HG03558 (cell line): ENCODE results near the gene MMP24OS.
"Not testable (repeated sequence)": the region's sequence is repeated elsewhere in the genome, so short reads cannot be mapped to it uniquely, and the experiment has no call there.

Experiments
- ATAC-seq: cut with Tn5 transposase; IDR thresholded peaks from one replicate; pipeline ENCODE4 v1.9.1; 2021; ENCODE audit warnings: moderate number of reproducible peaks; ENCODE audit not compliant: unreplicated experiment; ENCODE audit errors: extremely low read depth

Gene MMP24OS

DNA sequence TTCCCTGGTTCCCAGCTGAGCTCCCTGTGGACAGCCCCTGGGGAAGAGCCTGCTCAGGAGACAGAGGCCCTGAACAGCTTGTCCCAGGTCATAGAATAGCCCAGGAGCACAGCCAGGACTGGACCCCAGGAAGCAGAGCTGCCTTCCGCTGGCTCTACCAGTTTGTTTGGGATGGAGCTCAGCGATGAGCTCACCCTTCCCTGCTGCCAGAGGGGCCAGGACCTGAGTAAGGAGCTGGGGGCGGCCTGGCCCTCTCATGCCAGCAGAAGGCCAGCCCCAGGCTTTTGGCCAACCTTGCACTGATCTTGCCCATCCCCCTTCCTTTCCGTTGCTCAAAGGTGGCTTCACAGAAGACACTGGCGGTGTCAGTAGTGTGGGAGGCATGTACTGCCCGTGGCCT is 17.5 kb downstream of the MMP24OS start:
- ATAC-seq: no peak

DNA sequence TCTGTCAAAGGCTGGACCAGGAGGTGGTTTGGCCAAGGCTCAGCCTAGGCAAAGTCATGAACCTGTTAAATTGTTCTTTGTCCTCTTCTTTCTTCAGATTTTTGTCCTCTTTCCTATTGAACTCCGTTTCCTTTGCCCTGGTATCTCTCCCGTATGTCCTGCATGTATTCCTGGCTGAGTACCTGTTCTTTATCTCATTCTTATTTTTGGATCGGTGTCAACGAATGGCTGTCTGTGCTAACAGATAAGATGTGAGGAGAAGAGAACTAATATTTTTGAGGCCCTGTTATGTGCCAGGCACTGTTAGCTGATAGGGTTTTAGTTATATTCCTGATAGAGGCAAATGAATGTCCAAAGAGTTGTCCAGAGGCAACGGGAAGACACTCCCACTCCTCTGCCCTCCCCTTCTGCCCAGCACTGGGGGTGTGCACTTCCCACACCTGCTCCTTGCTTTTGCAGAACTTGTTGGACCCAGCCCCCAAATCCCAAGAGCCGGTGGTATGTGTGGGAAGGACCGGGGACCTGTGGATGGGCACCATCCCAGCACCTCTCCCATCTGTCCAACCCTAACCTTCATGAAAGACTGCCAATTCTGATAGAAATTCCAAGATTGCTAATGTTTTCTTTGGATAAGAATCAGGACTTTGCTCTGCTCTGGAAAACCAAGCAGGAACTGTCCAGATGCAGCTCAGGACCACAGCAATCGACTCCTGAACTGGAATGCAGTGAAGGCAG is 20.6 kb downstream of the MMP24OS start:
- no peak for ATAC-seq

DNA sequence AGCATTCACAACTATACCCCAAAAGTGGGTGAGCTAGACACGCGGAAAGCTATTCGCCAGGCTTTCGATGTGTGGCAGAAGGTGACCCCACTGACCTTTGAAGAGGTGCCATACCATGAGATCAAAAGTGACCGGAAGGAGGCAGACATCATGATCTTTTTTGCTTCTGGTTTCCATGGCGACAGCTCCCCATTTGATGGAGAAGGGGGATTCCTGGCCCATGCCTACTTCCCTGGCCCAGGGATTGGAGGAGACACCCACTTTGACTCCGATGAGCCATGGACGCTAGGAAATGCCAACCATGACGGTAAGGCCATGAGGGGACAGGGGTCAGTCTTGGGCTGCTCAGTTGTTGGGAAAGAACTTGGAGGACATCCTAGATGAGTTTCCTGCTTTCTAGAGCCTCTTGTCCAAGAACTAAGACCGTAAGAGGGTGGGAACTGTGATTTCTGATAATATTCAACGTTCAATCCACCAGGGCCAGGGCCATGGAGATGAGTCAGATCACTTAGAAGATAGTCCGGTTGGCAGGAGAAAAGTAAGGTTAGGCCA is 23.4 kb downstream of the MMP24OS start:
- no peak for ATAC-seq

DNA sequence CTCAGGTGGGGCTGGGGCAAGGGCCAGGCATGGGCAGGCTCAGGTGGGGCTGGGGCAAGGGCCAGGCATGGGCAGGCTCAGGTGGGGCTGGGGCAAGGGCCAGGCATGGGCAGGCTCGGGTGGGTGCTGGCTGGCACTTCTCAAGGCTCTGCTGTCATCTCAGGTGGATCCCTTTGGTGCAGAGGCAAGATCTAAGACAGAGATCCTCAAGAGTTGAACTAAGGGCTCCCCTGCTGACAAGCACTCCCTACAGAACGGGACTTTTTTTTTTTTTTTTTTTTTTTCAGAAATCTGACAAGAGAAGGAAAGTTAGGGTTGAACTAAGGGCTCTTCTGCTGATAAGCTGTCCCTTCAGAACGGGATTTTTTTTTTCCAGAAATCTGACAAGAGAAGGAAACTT is 24.9 kb downstream of the MMP24OS start:
- no peak for ATAC-seq

DNA sequence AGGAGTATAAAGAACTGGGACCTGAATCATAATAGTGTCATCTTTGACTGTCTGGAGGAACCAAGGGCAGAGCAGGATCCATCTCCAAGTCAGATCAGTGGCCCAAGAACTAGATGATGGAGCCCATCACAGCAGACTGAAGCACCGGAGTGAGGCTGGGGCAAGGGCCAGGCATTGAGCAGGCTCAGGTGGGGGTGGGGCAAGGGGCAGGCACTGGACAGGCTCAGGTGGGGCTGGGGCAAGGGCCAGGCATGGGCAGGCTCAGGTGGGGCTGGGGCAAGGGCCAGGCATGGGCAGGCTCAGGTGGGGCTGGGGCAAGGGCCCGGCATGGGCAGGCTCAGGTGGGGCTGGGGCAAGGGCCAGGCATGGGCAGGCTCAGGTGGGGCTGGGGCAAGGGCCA is 25.3 kb downstream of the MMP24OS start:
- ATAC-seq: not testable (repeated sequence)

DNA sequence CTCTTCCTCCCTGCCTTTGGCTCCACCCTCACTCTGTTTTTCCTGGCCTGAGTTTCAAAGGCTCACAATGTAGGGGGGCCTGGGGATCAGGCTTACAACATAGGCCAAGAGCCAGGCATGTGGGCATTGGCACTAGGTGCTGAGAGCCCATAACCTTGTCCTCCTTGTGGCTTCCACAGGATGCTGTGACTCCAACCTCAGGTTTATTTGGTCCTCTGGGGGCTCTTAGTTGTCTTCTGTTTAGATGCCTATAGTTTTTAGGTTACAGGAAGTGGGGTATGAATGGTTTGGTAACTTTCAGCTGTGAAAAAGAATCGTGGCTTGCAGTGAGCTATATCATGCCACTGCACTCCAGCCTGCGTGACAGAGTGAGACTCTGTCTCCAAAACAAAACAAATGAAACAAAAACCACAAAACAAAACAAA is 25.9 kb downstream of the MMP24OS start:
- no peak for ATAC-seq

DNA sequence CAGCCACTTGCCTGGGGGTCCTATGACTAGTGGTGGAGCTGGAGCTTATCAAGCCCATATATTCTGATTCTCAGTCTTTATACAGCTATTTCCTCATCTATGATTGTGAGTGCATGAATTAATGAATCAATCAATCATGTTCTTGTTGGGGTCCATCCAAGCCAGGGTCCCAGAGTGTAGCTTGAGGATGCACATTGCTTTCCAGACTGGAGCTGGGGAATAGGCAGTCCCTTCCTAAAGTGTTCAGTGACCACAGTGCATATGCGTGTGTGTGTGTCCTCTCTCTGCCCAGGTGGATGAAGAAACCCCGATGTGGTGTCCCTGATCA is 26.3 kb downstream of the MMP24OS start:
- ATAC-seq: no peak

DNA sequence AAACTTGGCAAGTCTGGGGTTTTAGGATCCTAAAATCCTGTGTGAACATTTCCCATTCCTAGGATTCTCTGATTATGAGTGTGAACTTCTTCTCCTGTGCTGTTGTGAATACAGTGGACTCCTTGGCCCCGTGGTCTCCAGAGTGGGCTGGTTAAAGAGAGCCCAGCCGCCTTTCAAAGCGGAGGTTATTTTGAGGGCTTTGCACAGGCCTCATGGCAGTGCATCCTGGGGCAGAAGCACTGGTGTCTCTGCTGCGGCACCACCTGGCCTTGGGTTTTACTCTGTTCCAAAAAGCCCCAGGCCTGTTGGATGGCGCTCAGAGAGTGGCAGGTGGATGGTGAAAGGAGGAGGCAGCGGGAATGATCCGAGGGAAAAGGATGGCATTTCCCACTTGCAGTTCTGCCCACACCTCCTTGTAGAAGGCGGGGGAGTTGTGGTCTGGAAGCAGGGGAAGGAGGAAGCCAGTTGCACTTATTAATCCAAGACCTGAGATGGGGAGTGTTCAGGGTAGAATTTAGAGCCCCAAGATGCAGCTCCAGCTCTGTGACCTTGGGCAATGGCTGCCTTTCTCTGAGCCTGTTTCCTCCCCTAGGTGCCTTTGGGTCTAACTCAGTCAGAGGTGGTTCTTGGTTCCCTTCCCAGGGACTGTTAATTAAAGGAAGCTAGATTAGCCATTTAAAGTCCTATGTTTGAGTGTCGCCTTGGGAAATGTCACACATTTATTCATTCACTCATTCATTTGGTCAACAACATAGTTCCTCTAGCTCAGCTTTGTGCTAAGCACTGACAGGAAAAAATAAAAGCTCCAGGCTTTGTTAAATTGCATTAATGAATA is 29.1 kb downstream of the MMP24OS start:
- ATAC-seq: no peak

DNA sequence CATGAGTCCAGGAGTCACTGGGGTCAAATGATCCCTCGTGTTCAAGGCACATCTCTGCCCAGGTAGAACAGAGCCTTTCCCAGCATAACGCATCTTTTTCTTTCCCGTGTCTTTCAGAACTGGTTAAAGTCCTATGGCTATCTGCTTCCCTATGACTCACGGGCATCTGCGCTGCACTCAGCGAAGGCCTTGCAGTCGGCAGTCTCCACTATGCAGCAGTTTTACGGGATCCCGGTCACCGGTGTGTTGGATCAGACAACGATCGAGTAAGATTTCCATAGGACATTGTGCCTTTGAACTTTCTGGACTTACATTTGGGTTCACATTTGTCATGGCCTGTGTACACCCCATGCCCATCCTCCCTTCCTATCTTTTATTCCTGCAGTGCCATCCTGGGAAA is 31.2 kb downstream of the MMP24OS start:
- ATAC-seq: no peak

DNA sequence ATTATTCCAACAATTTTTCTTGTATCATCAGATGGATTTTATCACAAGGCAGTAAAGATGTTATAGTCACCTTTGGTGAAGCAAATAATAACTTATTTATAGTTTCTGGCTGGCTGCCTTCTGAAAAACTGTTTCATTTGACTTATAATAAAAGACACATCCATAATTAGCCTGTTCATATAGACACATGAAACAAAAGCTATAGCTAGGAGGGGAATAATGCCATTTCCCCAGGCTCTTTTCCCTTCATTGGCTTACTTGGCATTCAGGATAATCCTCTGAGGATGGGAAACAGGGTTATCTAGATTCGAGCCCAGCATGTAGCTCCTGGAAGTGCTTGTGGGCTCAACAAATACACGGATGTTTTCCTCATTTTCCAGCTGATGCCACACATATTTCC is 33.9 kb downstream of the MMP24OS start:
- ATAC-seq: no peak

DNA sequence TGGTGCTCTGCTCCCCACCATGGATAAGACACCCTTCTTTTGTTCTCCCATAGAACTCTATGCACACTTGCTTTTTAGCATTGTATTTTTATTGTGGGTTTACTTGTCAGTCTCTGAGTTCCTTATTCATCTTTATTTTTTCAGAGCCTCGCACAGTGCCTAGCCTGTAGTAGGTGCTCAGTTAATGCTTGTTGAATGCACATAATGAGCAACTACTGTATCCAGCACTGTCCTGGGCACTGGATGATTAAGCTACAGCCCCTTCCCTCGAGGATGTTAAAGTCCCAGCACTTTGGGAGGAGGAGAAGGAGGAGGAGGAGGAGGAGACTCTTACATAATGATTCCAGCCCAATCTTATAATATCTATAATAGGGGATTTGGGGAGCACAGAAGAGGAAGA is 34.6 kb downstream of the MMP24OS start:
- ATAC-seq: no peak

DNA sequence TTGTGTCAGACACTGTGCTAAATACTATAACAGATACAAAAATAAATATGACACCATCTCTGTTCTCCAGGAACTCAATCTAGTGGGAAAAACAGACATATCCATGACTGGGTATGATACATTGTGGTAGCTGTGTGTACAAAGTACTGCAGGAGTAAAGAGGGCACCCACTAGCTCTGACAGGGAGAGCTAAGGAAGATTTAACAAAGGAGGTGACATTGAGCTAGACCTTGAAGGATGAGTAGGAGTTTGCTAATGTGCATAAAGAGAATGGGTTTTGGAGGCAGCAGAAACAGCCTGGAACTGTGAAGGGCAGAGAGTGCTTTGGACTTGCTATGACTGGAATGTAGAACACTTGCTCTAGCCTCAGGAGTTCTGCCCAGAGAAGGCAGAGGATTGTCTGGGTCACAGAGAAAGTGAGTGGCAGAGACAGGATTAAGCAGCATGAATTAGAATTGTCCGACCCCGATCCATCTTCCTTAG is 37.1 kb downstream of the MMP24OS start:
- no peak for ATAC-seq

DNA sequence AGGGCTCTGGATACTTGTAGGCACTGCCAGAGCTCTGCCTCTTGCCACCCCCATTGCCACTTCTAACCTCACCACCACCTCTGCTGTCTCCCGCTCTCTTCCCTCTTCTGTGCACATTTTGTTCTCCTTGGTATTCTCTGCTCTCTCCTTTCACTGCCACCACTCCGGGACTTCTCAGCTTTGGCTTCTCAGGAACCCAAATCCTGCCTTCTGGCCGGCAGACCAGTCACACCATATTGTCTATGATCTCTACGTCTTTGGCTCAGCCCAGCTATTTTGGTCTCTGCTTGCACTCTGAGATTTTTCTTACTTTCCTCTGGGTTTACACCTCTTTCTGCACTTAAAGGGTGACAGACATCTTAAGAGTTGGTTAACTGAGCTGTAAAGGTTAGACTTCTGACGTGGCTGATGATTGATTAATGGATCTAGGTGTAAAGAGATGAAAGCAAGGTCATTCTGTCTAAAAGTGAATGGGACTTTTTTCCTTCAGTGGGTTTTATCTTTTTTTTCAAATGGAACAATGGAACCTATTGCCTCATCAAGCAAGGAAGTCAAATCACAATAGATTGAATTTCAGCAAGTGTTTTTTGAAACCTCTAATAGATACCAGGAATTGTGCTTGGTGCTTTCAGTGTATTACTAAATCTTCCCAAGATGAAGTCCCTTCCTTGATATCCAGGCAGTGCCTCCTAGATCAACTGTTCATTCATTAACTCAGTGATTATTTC is 37.7 kb downstream of the MMP24OS start:
- no peak for ATAC-seq

DNA sequence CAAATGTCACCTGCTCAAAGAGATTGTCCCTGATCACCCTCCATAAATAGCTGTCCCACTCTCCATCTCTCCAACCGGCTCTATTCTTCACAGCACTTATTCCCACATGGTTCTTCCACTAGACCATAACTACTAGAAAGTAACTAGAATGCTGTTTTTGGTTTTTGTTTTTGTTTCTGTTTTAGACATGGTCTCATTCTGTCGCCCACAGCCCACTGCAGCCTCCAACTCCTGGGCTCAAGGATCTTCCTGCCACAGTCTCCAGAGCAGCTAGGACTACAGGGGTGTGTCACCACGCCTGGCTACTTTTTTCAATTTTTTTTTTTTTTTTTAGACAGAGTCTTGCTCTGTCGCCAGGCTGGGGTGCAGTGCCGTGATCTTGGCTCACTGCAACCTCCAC is 39.2 kb downstream of the MMP24OS start:
- ATAC-seq: no peak

DNA sequence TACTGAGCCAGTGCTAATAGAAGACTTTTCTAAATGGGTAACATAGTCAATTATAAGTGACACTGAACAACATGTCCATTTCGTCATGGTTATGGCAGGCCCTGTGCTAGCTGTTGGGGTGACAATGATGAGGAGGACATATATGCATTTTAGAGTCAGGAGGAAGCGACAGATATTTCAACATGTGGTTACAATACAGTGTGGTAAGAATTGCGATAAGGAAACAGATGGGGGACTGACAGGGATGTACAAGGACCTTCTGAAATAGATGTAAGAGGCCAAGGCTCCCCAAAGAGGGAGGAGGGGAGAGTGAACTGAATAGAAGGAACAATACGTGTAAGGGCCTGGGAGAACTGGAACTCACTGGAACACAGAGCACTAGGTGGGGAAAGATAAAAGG is 39.8 kb downstream of the MMP24OS start:
- ATAC-seq: no peak

DNA sequence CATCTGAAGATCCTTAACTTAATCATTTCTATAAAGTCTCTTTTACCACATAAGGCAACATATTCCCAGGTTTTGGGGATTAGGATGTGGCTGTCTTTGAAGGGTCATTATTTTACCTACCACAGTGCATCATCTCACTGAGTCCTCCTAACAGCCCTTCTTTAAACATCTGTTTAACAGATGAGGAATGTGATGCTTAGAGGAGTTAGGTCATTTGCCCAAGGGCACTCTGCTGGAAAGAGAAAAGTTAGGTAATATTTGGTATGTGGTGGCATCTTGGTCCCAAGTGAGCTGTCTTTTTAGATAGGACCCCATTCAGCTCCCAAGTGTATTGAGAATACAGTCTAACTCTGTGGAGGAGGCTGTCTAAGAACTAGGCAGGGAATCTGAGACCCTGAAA is 40.4 kb downstream of the MMP24OS start:
- no peak for ATAC-seq

DNA sequence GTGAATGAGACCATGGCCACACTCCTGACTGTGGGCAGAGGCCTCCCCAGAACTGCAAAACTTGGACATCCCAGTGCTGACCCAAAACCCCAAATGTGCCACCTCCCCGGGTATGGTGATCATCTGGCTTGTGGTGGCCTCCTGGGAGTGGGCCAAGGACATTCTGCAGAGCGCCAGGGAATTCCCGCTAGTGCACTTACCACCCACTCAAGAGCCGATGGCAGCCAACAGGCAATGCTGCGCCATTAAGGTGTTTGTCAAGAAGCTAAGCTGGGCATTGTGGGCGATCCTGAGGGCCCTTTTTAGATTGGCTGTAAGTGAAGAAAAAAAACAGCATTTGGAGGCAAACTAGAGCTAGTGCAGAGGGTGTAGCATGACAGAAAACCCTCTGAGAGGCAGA is 42.0 kb downstream of the MMP24OS start:
- no peak for ATAC-seq

DNA sequence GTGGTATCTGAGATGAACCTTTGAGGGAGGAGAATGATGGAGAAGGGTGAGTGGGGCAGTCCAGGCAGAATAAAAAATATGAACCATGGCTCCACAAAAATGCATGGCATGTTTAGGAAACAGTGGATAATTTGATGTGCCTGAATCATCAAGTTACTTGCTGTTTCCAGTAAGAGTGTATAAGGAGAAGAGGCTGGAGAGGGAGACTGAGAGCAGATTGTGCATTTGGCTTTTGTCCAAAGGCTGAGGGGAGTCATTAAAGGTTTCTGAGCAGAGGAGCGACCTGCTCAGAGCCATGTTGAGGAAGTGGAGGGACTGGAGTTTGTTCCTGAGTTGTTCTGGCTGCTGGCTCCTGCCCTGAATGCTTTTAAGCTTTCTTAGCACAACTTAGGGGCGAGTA is 45.3 kb downstream of the MMP24OS start:
- ATAC-seq: no peak

DNA sequence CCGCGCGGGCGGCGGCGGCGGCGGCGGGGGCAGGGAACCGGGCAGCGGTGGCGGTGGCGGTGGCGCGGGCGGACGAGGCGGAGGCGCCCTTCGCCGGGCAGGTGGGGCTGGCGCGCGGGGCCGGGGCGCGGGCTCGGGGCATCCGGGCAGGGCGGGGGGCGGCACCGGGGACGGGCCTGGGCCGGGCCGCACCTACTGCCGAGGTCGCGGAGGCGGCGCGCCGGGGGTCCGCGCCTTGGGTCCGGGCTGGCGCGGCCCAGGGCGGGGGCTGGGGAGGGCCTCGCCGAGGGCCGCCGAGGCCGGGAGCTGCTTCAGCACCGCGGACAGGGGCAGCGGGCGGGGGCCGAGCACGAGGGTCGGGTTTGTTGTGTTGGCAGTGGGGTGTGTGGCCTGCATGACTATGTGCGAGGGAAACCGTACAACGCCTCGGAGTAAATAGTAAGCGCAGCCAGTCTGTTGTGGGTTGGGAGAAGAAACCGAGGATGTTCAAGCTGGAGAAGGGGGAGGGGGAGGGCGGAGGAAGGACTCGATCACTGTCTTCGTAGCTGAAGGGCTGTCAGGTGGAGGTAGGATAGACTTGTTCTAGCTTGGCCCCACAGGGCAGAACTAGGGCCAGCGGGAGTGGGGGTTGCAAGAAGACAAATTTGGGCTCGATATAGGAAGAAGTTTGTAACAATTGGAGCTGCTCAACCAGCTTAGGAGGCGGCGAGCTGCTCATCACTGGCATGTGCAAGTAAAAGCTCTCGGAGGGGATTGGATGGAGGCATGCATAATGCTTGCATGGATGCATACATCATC is 50.8 kb downstream of the MMP24OS start:
- ATAC-seq: no peak
